Stimulated activated CD4-positive, alpha-beta T cell treated with anti-CD3 and anti-CD28 coated beads, Interleukin-2, amount 100 ng/mL, for 4 hours (primary cell): ENCODE data around the gene YPEL2.
"Not testable (repeated sequence)": the region's sequence is repeated elsewhere in the genome, so short reads cannot be mapped to it uniquely, and the experiment has no call there.

ENCODE experiments used
- DNase-seq: peaks from one replicate; pipeline ENCODE4 v3.0.0-alpha.2; 2020; ENCODE audit warnings: low read depth

YPEL2 gene

DNA sequence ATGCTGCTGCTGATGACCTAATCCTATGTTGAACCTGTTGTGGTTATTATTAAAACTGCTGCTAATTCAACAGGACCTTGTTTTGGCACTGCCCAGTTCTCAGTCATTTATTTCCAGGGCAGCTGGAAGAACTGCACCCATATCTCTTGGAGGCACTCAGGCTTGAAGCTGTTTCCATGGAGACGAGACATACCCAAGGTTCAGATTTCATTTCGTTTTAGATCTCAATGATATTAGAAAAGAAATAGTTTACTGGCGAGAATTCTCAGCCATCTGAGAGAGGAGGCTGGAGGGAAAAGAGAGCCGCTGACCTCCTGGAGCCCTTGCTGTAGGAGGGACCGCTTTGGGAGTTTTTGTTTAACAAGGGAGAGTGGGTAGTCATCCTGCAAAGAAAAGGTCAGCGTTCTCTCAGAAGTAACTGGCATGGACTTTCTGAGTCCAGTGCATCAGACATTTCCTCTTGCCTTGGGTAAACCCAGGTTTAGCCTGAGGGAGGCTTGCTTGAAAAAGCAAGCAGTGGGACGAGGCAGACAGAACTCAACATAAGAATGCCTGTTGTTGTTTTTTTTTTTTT lies 75.4 kb downstream of the YPEL2 start:
- no peak for DNase-seq

DNA sequence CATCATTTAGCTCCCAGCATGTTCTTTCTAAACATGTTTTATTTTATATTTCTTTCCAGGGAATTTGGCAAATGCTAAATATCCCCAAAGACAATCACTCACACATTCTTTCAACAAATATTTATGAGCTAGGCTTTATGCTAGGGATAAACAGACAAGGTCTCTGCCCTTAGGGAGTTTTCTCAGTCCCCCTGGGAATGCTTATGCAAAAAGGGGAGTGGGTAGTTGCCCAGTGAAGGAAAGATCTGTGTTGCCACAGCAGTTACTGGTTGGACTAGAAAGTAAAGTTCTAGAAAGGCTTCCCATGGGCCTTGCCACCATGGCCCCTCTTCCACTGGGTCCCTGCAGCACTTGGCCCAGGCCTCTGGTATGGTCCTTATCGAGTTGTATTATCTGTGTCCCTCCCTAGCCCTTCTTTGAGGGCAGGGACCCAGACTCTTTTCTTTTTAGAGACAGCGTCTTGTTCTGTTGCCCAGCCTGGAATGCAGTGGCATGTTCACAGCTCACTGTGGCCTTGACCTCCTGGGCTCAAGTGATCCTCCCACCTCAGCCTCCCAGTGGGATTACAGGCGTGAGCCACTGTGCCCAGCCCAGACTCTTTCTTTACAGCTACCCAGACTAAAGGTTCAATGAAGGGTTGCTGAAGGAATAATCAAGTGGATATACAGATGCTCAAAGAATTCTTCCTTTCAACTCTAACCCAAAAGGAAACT lies 78.0 kb downstream of the YPEL2 start:
- no peak for DNase-seq

DNA sequence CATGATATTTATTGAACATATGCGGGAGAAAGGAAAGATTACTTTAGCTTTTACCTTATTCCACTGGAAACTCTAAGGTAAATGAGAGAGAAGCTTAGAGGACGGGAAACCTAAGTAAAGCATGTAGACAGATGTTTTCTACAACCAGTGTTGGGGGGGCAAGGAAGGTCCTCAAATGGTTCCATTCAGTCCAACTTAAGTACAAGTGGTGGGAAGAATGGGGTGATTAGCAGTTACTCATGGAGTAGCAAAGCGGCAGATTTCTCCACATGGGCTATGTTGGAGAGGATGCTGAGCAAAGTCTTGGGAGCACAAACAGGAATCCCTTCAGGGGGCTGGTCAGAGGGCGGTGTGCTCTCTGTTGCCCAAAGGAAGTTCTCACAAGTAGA lies 78.6 kb downstream of the YPEL2 start:
- DNase-seq: no peak

DNA sequence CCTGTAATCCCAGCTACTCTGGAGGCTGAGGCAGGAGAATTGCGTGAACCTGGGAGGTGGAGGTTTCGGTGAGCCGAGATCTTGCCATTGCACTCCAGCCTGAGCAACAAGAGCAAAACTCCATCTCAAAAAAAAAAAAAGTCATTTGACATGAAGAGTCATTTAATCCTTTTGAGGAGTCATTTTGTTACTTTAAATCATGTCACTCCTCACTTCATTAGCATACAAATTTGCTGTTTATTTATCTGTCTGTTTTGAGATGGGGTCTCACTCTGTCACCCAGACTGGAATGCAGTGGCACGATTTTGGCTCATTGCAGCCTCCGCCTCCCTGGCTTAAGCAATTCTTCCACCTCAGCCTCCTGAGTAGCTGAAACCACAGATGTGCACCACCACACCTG lies 81.0 kb downstream of the YPEL2 start:
- DNase-seq: not testable (repeated sequence)

DNA sequence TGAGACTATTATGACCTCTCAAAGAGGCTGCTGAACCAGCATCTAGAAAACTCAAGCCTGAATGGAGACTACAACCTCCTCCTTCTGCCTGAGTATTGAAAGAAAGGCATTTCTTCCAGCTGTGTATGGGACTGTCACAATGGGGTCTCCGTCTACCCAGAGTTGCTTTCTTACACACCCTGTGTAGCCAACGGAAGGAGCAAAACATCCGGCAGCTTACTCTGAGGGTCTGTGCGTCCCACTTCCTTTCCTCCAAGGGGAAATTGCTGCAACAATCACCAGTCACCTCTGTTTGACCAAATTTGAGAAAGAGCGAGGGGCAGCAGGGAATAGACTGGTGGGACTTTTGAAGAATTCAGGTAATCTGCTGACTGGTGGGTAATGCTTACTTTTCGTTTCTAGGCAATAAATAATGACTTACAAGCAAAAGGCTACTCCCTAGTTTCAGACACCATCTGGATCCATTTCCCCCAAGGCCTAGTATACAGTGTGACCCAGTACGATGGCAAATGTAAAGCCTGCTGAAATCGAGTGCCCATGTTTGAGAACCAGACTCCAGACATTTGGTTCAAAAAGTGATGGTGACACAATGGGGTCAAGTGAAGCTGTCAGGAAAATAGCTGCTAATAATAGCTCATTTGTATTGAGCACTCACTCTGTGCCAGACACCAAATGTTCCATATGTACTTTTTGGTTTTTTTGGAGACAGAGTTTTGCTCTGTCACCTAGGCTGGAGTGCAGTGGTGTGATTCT lies 81.7 kb downstream of the YPEL2 start:
- no peak for DNase-seq

DNA sequence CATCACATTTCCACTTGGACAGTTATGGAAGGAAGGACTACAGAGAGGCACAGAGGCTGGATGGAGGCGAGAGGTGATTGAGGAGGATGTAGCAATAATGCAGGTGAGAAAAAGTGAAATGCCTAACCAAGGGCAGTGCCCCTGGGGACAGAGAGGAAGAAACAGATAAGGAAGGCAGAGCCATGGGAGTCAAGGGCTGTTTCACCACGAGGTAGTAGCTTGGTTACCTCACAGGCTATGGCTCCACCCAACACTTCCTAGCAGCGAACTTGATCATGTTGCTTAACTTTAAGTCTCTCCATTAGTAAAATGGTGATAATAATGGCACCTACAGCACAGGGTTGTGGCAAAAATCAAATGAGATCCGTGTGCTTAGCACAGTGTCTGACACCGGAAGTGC lies 83.9 kb downstream of the YPEL2 start:
- no peak for DNase-seq

DNA sequence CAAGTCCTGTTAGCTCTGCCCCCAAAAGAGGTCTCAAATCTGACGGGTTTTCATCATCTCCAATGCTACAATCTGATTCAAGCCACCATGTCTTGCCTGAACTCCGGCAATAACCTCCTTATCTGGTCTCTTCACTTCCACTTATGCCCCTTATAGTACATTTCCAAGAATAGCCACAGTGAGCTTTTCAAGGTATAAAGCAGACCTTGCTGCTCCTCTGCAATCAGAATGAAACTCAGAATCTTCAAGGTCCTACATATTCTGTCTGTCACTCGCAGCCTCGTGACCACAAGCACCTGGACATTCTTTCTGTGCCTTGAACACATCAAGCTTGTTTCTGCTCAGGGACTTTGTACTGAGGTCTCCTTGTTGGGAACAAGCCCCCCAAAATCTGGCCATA lies 84.7 kb downstream of the YPEL2 start:
- DNase-seq: no peak

DNA sequence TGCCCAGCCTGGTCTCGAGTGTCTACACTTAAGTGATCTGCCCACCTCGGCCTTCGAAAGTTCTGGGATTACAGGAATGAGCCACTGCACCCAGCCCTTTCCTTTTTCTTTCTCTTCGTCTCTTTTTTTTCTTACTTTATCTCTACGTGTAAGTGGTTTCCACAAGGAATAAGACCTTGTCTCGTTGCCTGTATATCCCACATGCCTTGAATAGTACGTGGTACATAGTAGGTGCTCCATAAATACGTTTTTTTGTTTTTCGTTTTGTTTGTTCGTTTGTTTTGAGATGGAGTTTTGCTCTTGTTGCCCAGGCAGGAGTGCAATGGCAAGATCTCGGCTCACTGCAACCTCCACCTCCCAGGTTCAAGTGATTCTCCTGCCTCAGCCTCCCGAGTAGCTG lies 86.0 kb downstream of the YPEL2 start:
- DNase-seq: no peak

DNA sequence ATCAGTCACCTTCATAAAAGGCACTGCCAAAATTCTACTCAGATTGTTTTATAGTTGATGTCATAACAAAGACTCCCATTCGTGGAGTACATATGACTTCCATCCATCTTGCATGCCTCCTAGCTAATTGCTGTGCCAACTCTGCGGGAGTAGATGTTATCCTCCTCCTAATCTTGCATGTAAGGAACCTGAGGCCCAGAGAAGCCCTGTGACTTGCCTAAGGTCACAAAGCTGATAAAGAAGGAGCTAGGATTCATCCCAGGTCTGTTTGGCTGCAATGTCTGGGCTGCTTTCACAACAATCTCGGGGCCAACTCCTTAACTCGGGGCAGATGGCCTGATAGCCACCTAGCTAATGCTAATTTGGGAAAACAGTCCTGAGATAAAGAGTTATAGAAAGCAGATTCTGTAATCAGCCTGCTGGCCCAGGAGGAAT lies 87.3 kb downstream of the YPEL2 start:
- no peak for DNase-seq

DNA sequence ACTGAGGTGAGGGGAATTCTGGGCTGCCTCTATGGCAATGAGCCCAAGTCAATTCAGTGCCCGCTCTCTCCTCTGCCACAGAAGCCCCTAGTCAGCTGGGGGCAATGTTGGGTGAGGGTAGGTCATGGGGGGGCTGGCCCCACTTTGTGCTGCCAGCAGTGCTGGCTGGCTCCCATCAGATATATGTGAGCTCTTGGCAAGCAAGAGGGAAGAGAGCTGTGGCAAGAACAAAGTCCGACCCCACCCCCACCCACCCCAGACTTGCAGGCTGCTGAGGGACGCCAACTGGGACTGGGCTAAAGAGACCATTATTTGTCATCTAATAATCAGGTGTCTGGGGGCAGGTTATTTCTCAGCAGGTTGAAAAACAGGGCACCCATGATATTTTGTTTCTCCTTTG lies 89.4 kb downstream of the YPEL2 start:
- DNase-seq: no peak

DNA sequence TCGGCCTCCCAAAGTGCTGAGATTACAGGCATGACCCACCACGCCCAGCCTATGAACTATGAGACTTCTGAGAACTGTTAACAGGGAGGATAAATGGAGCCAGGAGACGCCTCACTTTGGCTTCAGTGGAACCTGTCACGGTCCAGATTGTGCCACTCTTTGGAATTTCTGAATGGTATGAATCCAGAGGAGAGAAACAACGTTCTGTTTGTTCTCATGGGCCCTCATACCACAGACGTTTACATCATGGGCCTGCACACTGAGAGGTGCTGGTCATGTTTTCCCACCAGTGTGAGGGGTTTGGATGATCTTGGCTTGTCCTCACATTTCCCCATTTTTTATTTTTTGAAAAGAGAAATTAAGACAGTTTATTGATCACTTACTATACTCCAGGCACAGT lies 90.3 kb downstream of the YPEL2 start:
- no peak for DNase-seq

DNA sequence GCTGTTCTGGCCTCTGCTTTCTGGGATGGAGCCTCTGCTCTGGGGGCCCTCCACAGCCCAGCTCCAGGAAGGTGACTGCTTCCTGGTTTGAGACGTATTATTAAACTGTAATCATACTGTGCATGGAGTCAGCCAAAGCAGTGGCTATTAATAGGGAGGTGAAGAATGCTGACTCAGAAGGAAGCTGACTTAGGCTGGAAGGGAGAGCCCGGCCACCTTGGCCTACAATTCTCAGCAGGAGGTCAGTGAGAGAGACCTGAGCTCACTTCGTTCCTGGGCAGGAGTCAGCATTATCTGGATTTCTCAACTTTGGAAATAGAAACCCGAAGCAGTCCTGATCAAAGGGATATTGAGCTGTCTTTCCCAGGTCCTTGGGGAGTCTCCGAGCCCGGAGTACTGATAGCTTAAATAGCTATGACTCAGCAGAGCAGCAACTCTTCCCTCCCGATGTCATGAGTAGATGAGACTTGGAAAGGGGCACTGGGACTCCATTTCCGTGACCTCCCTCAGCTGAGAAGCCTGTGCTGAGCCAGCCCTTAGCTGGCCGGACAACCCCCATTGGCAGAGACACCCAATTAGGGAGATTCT lies 91.8 kb downstream of the YPEL2 start:
- no peak for DNase-seq

DNA sequence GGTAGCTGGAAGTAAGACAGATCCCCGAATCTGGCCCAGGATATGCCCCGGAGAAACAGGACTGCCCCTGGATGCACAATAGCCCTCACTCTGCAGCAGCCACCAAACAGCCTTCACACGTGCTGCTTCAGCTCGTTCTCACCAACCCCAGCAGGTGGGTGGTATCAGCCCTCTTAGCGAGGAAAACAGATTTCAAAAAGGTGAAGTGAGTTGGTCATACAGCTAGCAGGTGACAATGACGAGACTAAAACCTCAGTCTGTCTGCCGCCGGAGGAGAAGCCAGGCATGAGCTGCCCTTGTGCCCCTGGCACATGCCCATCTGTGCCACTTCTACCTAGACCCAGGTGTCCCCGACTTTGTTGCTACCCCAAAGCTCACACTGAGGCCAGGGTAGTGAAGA lies 92.4 kb downstream of the YPEL2 start:
- DNase-seq: no peak

DNA sequence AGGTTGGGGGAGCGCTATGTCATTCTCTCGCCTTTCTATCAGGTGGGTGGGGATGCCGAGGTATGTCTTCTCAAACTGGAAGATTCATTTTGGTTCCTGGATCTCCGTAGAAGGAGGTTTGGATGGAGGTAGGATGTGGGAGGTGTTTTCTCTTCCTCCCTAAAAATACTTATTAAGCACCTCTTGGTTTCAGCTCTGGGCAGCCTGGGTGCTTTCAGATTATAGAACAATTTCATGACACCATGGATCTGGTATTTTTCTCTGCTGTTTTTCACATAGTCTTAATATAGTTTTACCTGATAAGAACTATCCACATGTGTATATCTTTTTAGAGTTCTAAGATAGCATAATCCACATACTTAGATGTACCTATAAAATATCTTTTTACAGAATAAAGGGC lies 92.9 kb downstream of the YPEL2 start:
- DNase-seq: no peak

DNA sequence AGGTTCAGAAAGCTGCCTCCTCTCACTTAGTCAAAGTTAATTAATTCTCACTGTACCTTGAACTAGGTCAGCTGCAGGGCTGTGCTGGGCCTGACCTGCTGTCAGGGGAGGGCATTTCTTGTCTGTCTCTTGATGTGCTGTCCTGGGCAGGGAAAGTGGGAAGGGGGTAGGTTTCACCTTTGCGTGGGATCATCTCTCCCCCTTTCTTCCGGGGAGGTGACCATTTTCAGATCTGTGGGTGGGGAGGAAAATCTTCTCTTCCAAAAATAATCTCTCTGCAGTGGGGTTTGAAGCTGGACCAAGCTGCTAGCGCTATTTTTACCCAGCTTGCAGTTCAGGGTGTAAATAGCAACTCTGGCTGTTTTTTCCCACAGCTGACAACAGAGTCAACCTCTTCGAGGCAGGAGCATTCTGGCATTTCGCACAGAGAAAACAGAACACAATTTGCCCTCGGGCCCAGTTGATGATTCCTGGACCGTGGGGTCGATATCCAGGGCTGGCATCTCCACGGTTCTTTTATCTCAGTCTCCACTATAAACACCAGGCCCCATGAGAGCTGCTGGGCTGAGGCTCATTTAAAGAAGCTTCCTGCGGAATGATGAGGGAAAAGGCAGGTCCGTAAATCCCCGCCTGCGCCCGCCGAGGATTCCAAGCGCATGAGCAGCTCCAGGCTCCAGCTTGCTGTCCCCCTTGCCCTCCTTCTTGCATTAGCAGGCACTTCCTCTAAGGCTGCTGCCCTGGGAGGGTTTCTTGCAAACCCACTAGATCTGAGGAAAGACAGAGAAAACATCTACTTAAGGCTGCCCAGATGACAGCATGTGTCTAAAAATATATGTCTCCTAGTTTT lies 93.9 kb downstream of the YPEL2 start:
- no peak for DNase-seq

DNA sequence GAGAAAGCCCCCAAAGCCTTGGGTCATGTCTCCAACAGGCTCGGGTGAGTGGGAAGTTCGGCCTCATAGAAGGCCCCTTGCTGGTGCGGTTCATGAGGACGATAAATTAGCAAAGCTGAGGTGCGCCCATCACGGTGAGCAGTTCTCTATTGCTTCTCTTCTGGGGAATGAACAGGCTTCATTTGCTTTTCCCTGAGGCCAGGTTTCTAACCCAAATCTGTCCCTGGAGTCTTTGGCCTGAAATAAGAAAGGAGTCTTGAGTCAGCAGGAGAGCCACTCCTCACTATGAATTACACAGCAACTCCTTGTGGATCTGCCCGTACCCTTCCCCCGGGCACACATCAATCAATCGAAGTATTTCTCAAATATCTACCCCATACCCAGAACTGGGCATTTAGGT lies 94.6 kb downstream of the YPEL2 start:
- no peak for DNase-seq

DNA sequence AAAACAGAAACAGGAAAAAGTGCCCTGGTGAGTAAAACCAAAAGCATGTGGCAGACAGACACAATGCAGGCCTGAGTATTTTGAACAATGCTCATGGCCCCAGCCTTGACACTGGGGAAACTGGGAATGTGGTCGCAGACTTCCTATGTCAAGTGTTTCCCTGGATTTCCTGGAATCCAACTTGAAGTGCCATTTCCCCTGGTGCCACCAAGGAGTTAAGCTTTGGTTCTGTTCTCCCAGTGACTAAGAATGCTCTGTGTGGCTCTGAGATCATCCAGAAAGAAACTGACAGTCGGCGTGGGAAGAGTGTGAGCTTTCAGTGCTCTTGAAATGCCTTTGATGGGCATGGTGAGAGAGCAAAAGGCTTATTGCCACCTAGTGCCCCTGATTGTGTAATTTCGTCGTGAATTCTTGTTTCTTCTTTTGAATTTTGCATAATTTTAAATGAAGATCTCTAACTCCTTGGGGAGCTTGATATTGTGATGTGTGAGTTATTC lies 96.0 kb downstream of the YPEL2 start:
- DNase-seq: peak; percentile 9

DNA sequence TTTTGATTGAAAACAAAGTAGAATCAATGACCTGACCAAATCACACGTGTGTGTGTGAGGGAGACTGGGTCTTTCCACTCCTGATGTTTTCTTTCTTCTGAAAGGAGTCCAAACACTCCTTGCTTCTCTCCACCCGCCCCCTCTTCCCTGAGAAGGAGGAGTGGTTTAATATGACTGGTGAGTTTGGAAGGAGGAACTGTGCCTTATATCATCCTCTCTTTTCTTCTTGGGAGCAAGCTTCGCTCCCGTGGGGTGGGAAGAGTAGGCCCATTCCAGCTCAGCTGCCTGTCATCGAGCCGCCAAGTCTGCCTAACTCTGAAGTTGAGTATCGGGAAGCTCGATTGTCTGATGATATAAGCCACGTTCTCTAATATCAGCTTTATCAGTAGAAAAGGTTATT lies 96.5 kb downstream of the YPEL2 start:
- no peak for DNase-seq

DNA sequence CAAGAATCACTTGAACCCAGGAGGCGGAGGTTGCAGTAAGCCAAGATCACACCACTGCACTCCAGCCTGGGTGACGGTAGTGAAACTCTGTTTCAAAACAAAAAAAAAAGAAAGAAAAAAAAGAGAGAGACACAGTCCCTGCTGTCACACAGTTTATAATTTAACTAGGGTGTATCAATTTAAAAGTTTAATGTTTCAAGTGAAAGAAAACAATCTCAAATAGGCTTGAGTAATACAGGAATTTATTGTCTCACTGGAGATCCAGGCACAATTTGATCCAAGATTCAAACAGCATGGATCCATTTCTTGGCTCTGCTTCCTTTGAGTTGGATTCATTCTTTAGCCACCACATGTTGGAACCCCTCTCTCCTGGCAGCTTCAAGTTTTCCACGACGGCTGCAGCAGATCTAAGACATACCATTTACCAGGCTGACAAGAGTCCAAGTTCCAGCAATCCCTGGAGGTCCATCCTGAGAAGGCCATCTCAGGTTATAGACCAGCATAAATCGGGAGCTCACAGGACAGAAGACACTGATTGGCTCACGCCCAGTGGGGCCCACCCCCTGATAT lies 97.5 kb downstream of the YPEL2 start:
- no peak for DNase-seq

DNA sequence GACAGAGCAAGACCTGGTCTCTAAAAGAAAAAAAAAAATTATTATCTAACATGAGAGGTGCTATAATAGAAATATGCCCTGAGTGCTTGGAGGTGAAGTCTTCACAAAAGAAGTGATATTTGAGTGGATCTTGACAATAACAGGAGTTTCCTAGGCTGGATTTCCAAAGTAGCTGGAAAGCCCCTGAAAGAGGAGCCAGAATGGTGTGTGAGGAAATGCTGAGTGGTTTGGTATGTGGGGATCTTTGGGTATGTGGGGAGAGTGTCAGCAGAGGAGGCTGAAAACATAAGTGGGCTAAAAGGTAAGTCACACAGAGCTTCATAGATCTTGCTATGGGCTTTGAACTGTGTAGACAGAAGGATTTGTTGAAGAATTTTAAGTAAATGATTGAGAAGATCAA lies 100.1 kb downstream of the YPEL2 start:
- no peak for DNase-seq

DNA sequence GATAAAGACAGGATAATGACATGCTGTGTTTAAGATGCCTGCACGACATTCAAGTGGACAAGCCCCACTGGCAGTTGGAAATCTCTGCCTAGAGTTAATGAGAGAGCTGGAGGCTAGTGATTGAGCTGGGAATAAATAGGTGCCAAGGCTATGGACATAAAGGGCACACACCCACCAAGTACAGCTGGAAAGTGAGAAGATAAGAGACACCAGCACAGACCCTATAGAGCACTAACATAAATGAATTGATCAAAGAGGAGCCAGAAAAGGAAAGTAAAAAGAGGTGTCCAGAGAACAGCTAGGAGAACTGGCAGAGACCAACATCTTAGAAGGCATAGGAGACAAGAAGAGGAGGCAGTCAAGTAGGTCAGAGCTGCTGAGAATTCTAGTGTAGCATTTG lies 101.2 kb downstream of the YPEL2 start:
- no peak for DNase-seq

DNA sequence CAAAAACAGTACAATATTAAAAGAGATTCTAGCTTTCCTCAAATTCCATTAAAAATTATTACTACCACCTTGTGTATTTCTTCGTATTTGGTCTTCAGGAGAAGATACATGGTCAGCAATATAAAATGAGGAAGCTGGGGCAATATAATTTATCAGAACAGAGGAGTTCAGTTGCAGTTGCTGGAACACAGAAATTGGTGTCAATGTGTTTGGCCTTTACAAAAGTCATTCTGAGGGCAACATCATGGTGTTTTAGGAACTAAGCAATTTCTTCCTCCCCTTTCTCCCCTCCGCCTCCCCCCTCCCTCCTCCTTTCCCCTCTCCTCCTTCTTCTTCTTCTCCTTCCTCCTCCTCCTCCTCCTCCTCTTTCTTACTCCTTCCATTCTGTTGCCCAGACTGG lies 102.1 kb downstream of the YPEL2 start:
- DNase-seq: no peak
